Measurements from ENCODE around the gene RYR1.
"Not testable (repeated sequence)": the region's sequence is repeated elsewhere in the genome, so short reads cannot be mapped to it uniquely, and the experiment has no call there.

The RYR1 gene

GRCh38 chr19:38400361-38400760, 33.1 kb upstream of the RYR1 start:
- DNase-seq (ENCODE audit: low read depth) = no peak

GRCh38 chr19:38401148-38401547, 32.3 kb upstream of the RYR1 start:
- DNase-seq (ENCODE audit: low read depth) = no peak

- DNase-seq (ENCODE audit: low read depth) = no peak
Observed at GRCh38 chr19:38402623-38402966, 30.9 kb upstream of the RYR1 start.

GRCh38 chr19:38402967-38403674, 30.4 kb upstream of the RYR1 start, which contains the start of gene FAM98C:
FAM98C (plus strand) TSS chr19:38403093; CDS start chr19:38403154, 61 bp downstream.
- peak; percentile 93 for DNase-seq (ENCODE audit: low read depth)

GRCh38 chr19:38404858-38405257, 28.6 kb upstream of the RYR1 start:
- no peak for DNase-seq (ENCODE audit: low read depth)

- DNase-seq (ENCODE audit: low read depth) = no peak
Observed at GRCh38 chr19:38405276-38405675, 28.2 kb upstream of the RYR1 start.

GRCh38 chr19:38409631-38410133, 23.8 kb upstream of the RYR1 start:
- DNase-seq (ENCODE audit: low read depth) = no peak

GRCh38 chr19:38410407-38410806, 23.1 kb upstream of the RYR1 start:
- not testable (repeated sequence) for DNase-seq (ENCODE audit: low read depth)

GRCh38 chr19:38411041-38411712, 22.3 kb upstream of the RYR1 start:
- no peak for DNase-seq (ENCODE audit: low read depth)

GRCh38 chr19:38411898-38412297, 21.6 kb upstream of the RYR1 start:
- DNase-seq (ENCODE audit: low read depth) = not testable (repeated sequence)

GRCh38 chr19:38412491-38412890, 21.0 kb upstream of the RYR1 start:
- no peak for DNase-seq (ENCODE audit: low read depth)

GRCh38 chr19:38412961-38413360, 20.5 kb upstream of the RYR1 start:
- no peak for DNase-seq (ENCODE audit: low read depth)

GRCh38 chr19:38413416-38413815, 20.1 kb upstream of the RYR1 start:
- no peak for DNase-seq (ENCODE audit: low read depth)

- no peak for DNase-seq (ENCODE audit: low read depth)
Observed at GRCh38 chr19:38417146-38417543, 16.3 kb upstream of the RYR1 start.

- DNase-seq (ENCODE audit: low read depth) = no peak
Observed at GRCh38 chr19:38417544-38418506, 15.7 kb upstream of the RYR1 start.

GRCh38 chr19:38420935-38421334, 12.6 kb upstream of the RYR1 start:
- DNase-seq (ENCODE audit: low read depth) = no peak

GRCh38 chr19:38421856-38422255, 11.6 kb upstream of the RYR1 start:
- DNase-seq (ENCODE audit: low read depth) = no peak

GRCh38 chr19:38422438-38422837, 11.1 kb upstream of the RYR1 start:
- DNase-seq (ENCODE audit: low read depth) = no peak

- DNase-seq (ENCODE audit: low read depth) = no peak
Observed at GRCh38 chr19:38424272-38424671, 9.2 kb upstream of the RYR1 start.

- DNase-seq (ENCODE audit: low read depth) = no peak
Observed at GRCh38 chr19:38425222-38425809, 8.2 kb upstream of the RYR1 start.

- DNase-seq (ENCODE audit: low read depth) = no peak
Observed at GRCh38 chr19:38425810-38426466, 7.6 kb upstream of the RYR1 start, which contains the start of gene RASGRP4. RASGRP4 (minus strand) TSS chr19:38426219; CDS start chr19:38426091, 128 bp downstream.
